BJ (cell line): ENCODE measurements around the gene APEH. TPM values are rescaled to one million over a fixed set of nuclear protein-coding genes. Genes with fewer than 3 reads are reported as not detected.

ENCODE experiments used
- CTCF ChIA-PET: fragments of 350-600 bp; formaldehyde crosslinking; extraction: SDS; loops from one replicate; lab custom pipeline; 2021; ENCODE audit warnings: antibody characterized with exemption, inconsistent platforms; lab: Yijun Ruan, JAX
- POLR2A ChIA-PET: fragments of 300-600 bp; sonication (Branson Sonifier 250); formaldehyde crosslinking; extraction: SDS; loops from one replicate; lab custom pipeline; 2021; ENCODE audit warnings: antibody characterized with exemption; lab: Charles Lee
- DNase-seq: peaks from one replicate; pipeline ENCODE4 v3.0.0-alpha.2; 2011; ENCODE audit warnings: low read depth
- H3K27me3 ChIP-seq: 2 replicates; pipeline ENCODE4 v1.6.0; 2011; ENCODE audit warnings: low read length; ENCODE audit not compliant: control insufficient read depth, insufficient read depth
- H3K36me3 ChIP-seq: 2 replicates; pipeline ENCODE4 v1.5.1; 2011; ENCODE audit warnings: low read length; ENCODE audit not compliant: control insufficient read depth, insufficient read depth
- H3K4me3 ChIP-seq: 2 replicates; pipeline ENCODE4 v1.5.1; 2011; ENCODE audit warnings: low read depth, mild to moderate bottlenecking, control low read depth, low read length
- CTCF ChIP-seq: IDR thresholded peaks from 2 replicates; pipeline ENCODE4 v1.5.1; 2011; ENCODE audit warnings: low read depth, mild to moderate bottlenecking, control low read depth, inconsistent platforms, low read length, moderate library complexity; ENCODE audit not compliant: insufficient read depth
- polyA plus RNA-seq: library from polyadenylated mRNA; depleted of rRNA; stranded (reverse); fragments of >200 nt; gene quantifications from 2 replicates; pipeline ENCODE4 v1.2.3, GENCODE V29; 2011; rRNA removed
- small RNA-seq: library from RNA; depleted of rRNA; stranded (forward); fragments of <200 nt; gene quantifications from one replicate; pipeline ENCODE3, GENCODE V24; 2012; ENCODE audit warnings: low replicate concordance, low read depth; ENCODE audit not compliant: insufficient read length

APEH gene
- polyA plus RNA-seq, 1 experiment = 165 TPM

DNA sequence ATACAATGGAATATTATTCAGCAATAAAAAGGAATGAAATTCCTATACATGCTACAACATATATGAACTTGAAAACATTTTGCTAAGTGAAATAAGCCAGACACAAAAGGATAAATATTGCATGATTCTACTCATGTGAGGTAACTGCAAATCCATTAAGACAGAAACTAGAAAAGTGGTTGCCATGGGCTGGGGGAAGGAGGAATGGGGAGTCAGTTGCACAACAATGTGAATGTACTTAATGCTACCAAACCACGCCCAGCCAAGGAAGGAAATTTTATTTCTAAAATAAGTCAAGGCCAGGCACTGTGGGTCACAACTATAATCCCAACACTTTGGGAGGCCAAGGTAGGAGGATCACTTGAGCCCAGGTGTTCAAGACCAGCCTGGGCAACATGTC is 59.4 kb downstream of the APEH start:
- Histone ChIP-seq H3K36me3 (peaks cover 22% of the 10 kb centered on the region), H3K27me3 (no peaks in the 10 kb centered on the region), H3K4me3 (no peak overlapping the region)
- no peak for DNase-seq
- no peak for TF ChIP-seq CTCF
- POLR2A ChIA-PET = no interaction called here
- CTCF ChIA-PET = no interaction called here

Small RNAs within 50 kb of the gene (small RNA-seq; reads per million reads assigned to genes)
- gene AMIGO3 = not detected

Other genes with a start within 250 kb of the APEH start
- 11.2 and 29.5 TPM in 2 replicates for gene NICN1, start 245.0 kb upstream of the APEH start, polyA plus RNA-seq
- gene DAG1, start 204.1 kb upstream of the APEH start, polyA plus RNA-seq = 71.4 and 144 TPM in 2 replicates
- gene BSN, start 119.9 kb upstream of the APEH start, polyA plus RNA-seq = 0.01 and 0.04 TPM in 2 replicates
- 5.5 and 10.7 TPM in 2 replicates for gene MST1, start 15.1 kb downstream of the APEH start, polyA plus RNA-seq
- 28.8 and 61.2 TPM in 2 replicates for gene RNF123, start 15.2 kb downstream of the APEH start, polyA plus RNA-seq
- gene AMIGO3, start 45.3 kb downstream of the APEH start, polyA plus RNA-seq = not detected in 2 replicates
- gene GMPPB, start 49.6 kb downstream of the APEH start, polyA plus RNA-seq = 19.0 and 30.0 TPM in 2 replicates
- 35.8 and 54.4 TPM in 2 replicates for gene IP6K1, start 112.2 kb downstream of the APEH start, polyA plus RNA-seq
- gene CDHR4, start 125.5 kb downstream of the APEH start, polyA plus RNA-seq = not detected in 2 replicates
- 3.1 and 4.4 TPM in 2 replicates for gene INKA1, start 128.9 kb downstream of the APEH start, polyA plus RNA-seq
- 32.9 and 62.5 TPM in 2 replicates for gene UBA7, start 139.6 kb downstream of the APEH start, polyA plus RNA-seq
- 4.9 and 5.8 TPM in 2 replicates for gene TRAIP, start 182.2 kb downstream of the APEH start, polyA plus RNA-seq
- not detected in 2 replicates for gene CAMKV, start 195.6 kb downstream of the APEH start, polyA plus RNA-seq
- gene MST1R, start 229.5 kb downstream of the APEH start, polyA plus RNA-seq = 0.17 and 0.64 TPM in 2 replicates